Hematopoietic multipotent progenitor cell treated with erythropoietin and hydrocortisone succinate and interleukin-3 and kit ligand, for 8 days (in vitro differentiated cells): ENCODE measurements around the gene PTTG1IP.
"Not testable (repeated sequence)": the region's sequence is repeated elsewhere in the genome, so short reads cannot be mapped to it uniquely, and the experiment has no call there.

ENCODE experiments used
- DNase-seq: peaks from one replicate; pipeline ENCODE4 v3.0.0-alpha.2; 2015

The PTTG1IP gene

DNA sequence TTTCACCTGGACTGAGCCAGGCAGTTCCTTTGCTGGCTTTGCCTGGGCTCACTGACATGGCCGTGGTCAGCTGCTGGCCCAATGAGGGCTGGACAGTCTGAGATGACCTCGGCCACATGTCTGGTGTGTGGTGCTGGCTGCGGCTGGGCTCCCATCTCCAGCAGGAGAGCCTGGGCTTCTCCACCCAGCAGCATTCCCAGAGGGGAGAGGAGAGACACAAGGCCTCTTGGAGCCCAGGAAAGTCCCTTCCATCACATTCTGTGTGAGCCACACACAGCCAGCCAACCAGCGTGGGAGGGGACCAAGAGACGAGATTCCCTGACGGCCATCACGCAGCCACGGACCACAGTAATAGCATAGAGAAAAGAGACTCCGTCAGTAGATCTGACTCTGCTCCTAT, 34.5 kb downstream of the PTTG1IP start:
- no peak for DNase-seq

DNA sequence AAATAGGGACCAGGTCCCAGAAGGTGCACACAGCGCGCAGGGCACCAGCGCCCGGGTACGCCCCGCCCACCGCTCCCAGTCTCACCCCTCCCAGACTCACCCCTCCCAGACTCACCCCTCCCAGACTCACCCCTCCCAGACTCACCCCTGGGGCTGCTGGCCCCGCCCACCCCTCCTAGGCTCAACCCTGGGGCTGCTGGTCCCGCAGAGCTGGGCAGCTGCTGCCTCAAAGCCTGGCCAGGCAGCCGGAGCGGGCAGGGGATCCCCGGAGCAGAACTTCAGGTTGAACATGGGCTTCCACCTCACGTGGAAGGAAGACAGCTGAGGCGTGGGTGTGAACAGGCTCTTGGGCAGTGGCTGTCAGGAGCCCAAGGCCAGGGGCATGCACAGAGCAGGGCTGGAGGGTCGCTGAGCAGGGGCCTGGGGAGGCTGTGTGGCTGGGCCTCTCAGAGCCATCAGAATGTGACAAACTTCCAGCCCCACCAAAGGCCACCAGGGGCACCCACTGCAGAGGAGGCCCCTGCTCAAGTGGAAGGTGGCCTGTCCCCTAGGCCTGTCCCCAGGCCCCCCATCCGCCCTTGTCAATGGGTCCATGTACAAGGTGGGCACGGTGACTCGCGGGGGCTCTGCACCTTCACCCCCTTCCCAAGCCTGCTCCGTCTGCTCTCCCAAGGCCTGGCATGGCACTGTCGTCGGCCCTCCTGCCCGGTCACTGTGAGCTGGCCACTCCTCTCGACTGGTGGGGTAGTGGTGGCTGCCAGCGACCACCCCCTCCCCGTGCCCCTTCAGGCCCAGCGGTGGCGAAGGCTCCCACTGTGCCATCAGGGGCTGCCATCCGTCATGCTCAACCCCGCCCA, 35.2 kb downstream of the PTTG1IP start:
- DNase-seq = peak; percentile 25

DNA sequence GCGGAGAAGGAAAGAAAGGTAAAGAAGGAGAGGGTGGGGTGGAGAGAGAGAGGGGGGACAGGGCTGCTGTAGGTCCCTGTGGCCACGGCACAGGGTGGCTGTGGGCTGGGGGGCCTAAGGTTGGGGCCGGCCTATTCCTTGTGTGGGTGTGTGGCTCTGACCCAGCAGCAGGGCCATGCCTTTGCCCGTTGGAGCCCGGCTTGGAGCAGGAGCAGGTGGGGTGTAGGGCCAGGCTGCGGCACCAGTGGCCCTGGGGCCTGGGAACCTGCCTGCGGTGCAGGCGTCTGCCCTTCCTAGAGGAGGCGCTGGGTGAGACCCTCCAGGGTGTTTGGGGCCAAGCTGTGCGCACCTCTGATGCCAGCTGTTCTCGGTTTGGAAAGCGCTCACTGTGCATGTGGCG, 36.0 kb downstream of the PTTG1IP start:
- DNase-seq = no peak

DNA sequence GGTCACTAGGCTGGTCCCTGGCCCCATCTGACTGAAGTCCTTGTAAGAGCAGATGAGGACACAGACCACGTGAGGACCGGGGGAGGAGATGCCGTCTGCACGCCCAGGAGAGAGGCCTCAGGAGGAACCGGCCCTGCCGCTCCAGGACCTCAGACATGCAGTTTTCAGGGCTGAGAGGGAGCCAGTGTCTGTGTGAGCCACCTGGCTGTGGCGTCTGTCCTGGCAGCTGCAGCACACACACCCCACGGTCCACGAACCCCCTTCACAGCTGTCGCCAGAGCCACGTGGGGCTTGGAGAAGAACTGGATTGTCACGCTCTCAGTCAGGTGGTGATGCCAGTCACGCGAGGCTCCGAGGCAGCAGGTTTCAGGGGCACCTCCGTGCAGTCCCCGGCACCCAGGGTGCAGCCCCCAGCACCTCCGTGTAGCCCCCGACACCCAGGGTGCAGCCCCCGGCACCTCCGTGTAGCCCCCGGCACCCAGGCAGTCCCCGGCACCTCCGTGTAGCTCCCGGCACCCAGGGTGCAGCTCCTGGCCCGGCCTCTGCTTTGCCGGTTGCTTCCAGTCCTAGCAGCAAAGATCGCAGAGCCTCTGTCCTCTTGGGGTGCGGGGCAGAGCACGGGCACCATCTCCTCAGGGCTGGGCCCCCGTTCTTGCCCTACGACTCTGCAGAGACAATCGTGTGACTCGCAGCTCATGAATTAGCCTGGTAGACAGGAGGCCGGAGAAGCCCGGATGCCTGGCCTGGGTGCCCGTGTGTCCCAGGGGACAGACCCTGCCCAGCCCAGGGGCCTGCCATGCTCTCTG, 36.6 kb downstream of the PTTG1IP start:
- DNase-seq = peak; percentile 22

DNA sequence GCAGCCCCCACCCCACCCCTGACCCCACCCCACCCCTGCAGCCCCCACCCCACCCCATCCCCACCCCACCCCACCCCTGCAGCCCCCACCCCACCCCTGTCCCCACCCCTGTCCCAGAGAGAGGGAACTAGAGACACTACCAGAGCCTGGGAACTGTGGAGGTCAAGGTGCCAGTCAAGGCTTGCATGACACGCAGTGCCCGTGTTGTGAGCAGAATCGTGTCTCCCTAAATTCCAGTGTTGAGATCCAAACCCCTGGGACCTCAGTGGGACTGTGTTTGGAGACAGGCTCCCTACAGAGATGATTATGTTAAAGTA, 37.2 kb downstream of the PTTG1IP start:
- DNase-seq = no peak

DNA sequence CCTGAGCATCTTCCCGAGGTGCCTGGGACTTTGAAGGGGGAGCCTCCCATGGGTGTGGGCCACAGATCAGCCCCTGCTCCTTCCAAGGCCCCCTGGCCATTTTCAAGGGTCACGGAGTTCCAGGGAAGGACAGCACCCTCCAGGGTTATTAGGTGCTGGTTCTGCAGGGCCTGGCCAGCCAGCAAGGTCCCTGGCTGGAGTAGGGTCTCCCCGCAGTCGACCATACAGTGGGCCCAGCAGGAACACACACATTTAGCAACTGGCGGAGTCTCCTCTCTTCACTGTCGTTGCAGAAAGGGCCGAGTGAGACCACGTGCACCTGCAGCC, 37.9 kb downstream of the PTTG1IP start:
- DNase-seq = no peak

DNA sequence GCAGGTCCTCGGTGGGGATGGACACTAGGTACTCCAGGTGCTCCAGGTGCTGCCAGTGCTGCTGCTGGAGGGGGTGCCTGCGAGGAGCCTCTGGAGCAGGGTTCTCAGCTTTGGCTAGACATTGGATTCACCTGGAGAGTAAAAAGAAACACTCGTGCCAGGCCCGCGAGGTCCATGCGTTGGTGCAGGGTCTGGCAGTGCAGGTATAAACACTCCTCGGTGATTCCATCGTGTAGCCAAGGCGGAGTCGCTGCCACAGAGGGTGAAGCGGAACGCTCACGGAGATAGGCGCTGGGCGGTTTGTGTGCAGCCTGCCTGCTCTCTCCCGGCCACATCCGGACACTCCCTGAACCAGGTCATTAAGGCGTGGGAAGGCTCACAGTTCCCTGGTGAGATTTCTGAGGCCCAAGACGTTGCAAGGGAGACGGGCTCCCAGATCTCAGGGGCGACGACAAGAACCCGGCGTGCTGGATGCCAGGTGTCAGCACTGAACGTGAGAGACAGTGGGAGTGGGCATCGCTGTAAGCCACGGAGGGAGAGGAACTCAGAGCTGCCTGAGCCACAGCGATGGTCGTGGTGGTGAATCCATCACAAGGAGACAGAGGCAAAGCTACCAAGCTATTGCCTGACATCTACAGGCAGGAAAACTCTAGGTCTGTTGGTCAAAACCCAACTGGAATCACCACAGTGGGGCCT, 38.4 kb downstream of the PTTG1IP start:
- DNase-seq = no peak

DNA sequence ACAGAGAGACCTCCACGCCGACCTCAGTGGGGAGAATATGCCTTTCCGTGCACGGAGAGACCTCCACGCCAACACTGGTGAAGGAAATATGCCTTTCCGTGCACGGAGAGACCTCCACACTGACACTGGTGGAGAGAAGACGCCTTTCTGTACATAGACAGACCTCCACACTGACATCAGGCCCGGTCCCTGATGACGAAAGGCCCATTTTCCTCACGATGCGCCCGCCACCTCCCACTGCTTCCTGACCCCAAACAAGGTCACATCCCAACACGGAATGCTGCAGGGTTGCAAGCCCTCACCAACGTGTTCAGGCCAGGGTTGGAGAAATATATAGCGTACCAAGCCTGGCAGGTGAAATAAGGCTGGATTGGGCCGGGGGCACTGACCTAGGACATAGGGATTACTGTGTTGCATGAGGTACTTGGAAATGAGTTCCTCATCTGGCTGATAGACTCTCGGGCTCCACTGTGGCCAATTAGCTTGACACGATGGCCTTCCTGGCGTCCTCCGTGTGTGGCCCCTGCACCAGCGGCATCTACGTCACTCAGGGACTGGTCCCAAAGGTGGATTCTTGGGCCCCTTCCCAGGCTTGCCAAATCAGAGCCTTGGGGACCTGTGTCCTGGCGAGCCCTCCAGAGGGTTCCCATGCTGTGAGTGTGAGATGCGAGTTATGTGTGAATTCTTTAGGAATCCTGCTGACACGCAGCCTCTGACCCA, 39.1 kb downstream of the PTTG1IP start:
- DNase-seq = no peak

DNA sequence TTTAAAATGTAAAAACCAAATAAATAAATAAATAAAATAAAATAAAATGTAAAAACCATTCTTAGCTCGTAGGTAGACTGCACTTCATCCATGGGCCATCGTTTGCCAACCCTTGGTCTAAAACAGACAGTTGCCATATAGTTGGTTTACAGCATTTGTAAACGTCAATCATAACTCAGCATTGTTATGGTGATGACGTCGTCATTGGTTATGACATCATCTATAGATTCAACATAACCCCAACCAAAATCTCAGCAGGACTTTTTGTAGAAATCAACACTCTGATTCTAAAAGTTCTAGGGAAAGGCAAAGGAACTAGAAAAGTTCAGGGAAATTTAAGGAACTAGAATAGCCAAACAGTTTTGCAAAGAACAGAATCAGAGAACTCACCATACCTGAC, 39.8 kb downstream of the PTTG1IP start:
- no peak for DNase-seq

DNA sequence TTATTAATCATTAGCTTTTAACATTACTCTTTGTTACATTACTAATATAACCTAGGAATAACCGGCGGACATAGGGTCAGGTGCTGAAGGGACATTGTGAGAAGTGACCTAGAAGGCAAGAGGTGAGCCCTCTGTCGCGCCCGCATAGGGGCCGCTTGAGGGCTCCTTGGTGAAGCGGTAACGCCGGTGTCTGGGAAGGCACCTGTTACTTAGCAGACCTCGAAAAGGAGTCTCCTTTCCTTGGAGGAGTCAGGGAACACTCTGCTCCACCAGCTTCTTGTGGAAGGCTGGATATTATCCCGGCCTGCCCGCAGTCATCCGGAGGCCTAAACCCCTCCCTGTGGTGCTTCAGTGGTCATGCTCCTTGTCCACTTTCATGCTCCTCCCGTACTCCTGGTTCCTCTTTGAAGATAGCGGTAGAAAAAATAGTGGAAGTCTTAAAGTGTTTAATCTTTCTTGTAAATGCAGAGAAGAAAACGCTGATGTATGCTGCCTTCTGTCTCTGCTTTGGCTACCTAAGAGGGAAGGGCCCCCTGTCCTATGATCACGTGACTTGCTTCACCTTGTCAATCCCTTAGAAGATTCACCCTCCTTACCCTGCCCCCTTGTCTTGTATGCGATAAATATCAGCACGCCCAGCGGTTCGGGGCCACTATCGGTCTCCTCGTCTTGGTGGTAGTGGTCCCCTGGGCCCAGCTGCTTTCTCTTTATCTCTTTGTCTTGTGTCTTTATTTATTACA, 40.8 kb downstream of the PTTG1IP start:
- not testable (repeated sequence) for DNase-seq

DNA sequence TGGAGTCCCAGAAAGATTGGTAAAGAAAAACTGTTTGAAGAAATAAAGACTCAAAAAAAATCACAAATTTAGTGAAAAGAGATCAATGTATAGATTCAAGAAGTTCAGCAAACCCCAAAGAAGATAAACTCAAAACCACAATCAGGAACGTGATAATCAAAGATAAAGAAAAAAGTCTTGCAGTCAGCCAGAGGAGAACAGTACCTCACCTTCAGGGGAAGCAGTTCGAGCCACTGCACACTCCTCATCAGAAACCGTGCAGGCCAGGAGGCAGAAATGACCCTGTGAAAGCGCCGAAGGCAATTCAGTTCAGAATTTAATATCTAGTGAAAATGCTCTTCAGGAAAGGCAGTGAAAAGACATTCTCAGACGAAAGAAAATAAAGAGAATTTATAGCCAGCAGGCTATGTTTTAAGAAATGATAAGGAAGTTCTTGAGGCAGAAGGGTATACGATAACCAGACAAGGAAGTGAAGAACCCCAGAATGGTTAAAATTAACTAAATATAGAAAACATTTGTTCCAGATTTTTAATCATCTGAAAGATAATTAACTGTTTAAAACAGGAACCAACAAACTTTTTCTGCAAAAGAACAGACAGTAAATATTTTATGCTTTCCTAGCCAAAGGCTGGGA, 42.1 kb downstream of the PTTG1IP start:
- DNase-seq = no peak

DNA sequence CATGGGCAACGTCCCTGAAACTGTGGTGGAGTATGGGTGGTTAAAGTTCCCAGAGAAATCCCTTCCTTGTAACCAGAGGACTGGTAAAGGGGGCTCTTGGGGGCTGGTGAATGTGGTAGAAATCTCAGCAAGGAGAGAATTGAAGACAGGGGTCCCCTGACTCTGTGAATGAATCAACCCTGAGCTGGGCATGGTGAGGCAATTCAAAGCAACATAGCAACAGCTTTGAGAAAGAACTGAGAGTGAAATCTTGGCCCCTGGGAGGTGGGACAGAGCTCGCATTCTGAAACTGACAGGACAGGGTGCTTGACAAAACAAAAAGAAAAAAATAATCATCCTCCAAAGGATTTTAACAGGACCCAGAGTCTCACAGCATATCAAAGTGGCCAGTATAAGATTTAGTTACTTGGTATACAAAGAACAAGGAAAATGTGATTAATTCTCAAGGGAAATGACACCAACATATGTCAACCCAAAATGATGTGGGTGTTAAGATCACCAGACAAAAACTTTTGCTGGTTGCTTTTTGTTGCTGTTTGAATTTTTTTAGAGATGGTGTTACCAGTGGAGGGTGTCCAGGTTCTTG, 43.9 kb downstream of the PTTG1IP start:
- DNase-seq = no peak

DNA sequence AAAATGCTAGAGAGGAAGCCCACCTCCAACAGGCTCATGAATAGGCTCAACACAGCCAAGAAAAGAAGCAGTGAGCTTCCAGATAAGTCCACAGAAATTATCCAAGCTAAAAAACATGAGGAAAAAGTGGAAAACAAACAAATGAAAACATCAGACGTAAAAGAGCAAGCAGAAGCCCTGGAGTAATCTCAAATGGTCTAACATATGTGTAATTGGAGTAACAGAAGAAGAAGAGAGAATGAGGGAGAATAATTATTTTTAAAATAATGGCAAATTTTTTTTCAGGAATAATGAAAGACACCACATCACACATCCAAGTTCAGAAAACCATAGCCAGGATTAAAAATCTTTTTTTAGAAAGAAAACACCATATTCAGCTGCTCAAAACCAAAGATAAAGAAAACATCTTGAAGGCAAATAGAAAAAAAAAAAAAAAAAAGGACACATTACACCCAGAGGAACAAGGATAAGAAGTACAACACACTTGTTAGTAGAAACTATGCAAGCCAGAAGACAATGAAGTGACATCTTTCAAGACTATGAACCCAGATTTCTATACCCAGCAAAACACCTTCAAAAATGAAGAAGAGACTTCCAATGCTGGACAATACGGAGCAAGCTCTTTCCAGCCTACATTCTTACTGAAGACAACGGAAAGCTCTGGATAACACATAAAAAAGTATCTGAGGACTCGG, 45.0 kb downstream of the PTTG1IP start:
- DNase-seq = no peak

DNA sequence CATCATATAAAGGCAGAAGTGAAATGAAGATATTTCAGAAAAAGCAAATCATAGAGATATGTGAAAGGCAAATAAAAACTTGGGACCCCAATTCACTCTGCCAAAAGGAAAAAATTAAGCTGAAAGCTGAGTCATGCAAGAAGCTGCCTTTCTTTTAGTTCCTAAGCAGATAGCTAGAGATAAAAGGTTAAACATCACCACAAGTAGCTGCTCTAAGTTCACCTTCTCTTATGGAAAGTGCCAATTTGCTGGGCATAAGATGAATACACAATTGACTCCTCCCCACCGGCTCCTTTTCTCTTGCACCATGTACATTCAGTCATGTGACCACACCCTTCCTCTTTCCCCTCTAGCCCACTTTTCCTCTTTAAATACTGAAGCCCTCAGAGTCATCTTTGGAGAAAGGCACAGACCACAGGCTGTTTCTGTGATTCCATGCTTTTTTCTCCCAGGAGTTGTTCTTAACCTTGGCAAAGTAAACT, 50.3 kb downstream of the PTTG1IP start:
- DNase-seq = peak; percentile 73

DNA sequence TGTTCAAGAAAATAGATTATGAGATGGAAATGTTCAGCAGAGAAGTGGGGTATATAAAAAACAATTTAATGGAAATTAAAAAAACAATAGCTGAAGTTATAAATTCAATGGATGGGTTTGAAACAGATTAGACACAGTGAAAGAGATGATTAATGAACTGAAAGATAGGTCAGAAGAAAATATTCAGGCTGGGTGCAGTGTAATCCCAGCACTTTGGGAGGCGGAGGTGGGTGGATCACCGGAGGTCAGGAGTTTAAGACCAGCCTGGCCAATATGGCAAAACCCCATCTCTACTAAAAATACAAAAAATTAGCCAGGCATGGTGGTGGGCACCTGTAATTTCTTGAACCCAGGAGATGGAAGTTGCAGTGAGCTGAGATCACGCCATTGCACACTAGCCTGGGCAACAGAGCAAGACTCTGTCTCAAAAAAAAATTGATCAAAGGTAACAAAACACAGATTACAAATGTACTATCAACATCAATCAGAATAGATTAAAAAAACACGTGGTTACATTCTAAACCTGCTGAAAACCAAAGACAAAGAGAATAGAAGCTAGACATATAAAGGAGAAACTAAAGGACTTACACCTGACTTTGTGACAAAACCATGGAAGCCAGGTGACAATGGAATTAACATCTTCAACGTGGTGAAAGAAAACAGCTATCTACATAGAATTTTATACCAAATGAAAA, 50.9 kb downstream of the PTTG1IP start:
- DNase-seq = peak; percentile 41

DNA sequence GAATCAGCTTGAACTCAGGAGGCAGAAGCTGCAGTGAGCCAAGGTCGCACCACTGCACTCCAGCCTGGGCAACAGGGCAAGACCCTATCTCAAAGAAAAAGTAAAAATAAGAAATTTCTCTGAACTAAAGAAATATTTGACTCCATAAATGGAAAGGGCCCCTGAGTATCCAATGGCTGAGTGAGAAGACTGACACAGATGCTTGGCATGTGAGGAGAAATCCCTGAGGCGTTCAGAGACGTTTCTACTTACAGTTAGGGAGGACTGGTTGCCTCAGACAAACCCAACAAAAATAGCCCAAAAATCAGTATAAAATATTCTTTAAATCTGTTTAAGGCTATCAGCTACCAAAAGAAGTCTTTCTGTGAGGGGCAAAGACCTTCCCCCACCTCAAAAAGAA, 52.6 kb downstream of the PTTG1IP start:
- no peak for DNase-seq

DNA sequence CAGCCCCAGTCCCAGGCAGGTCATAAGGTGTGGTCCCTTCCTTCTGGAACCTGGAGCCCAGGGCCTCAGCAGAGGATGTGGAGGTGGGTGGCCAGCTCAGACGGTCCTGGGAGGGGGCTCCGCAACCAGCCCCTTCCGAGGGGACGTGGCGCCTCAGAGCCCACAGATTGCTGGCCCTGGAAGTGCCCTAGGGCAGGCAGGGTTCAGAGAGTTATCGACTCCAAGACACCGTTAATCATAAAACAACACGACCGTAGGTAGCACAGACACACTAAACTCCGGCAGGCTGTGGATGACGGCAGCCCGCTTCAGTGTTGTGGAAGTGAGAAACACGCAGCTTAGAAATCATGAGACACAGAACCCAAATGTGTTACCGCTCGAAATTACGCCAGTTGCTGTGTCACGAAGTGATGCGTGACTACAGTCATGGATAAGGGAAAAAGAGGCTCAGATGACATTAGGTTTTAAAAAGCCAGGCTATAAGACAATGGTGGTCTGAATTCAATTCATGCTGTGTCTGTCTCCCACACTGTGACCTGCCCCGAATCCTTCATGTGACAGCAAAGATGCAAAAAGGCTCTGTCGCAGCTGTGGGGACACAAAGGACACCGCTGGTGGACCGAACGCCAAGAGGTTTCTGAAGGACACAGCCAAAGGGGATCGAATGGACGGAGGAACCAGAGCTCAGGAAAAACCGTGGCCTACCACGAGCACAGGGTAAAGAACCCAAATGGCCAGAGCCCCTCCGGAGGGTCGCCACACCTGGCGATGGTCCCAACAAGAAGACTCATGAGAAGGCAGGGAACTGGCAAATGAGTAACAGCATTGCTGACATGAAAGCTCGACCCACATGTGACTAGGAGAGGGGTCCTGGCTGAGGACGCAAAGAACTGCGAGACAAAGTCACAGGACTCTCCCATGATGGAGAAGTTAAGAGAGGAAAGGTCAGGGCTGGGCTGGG, 53.9 kb downstream of the PTTG1IP start:
- DNase-seq = no peak

DNA sequence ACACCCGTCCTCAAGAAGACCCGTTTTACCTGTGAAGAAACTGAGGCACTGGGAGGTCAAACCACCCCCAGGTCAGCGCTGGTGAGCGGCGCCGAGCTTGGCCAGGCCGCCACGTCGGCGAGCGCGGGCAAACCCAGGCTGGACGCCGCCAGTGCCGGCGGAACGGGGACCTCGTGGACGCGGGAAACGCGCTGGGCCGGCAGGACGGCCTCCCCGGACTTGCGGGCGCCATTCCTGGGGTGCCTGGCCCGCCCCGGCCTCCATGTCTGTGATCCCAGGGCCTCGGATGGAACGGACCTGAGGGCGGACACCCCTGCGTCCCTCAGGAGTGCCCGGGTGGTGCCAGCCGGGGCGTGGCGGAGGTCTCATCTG, 54.9 kb downstream of the PTTG1IP start:
- DNase-seq = no peak
